ENCODE measurements around the gene HCFC1. TPM values are rescaled to one million over a fixed set of nuclear protein-coding genes. Genes with fewer than 3 reads are reported as not detected.

HCFC1 gene
- total and polyA plus RNA-seq, 9 of the 15 experiments (the other 6 are each of a cell fraction or from before 2014, with no cell fraction given): 2.8 to 133 (median 17.1) TPM

DNA sequence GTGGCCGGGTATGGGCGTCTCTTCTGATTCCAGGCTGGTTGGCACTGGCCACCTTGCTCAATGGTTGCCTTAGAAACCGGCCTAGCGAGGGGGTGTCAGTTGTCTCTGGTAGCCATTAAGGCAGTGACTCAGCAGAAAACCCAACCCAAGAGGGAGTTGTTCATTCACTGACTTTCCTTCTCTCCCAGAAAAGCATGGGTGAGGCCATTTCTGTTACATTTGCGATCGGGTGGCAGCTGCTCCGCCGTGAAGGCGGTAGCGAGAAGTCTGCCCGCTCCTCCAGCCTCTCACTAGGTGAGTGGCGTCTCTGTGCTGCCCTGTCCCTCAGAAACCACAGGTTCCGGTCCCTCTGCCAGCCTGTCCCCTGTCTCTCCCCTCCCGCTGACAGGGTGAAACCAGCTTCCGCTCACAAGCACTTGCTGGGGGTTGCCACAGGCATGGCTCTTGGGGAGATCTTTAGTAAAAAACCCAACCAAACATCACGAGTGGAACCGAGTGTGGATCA, 30.6 kb upstream of the HCFC1 start (continued):
- TF ChIP-seq PBX2 (CRISPR knock-in tag; IDR thresholded peaks at IDR 0.05; ENCODE audit: low read depth) (no peak), PBX2 (tag; conservative IDR thresholded peaks at IDR 0.05; ENCODE audit: low read depth) (peak; percentile 66; the same call in 1 of the 2 replicates), NCOA4 (IDR thresholded peaks at IDR 0.05; ENCODE audit: partially characterized antibody) (no peak), ZNF12 (CRISPR knock-in tag; IDR thresholded peaks at IDR 0.05) (no peak), CBX8 (IDR thresholded peaks at IDR 0.05; ENCODE audit: borderline replicate concordance, extremely low read depth, low read depth, low read length, poor library complexity, severe bottlenecking) (no peak), RBM15 (IDR thresholded peaks at IDR 0.05; ENCODE audit: insufficient read depth, low read length) (no peak), RFX5 (IDR thresholded peaks at IDR 0.05; ENCODE audit: low read depth, low read length) (no peak), NFIC (IDR thresholded peaks at IDR 0.05) (no peak), EZH2 (IDR thresholded peaks at IDR 0.05; ENCODE audit: borderline replicate concordance, low read depth, low read length) (no peak), ZNF347 (CRISPR knock-in tag; IDR thresholded peaks at IDR 0.05; ENCODE audit: low read depth) (no peak), POU5F1 (IDR thresholded peaks at IDR 0.05; ENCODE audit: borderline replicate concordance, low read depth, low read length, partially characterized antibody) (no peak), NCOA1 (IDR thresholded peaks at IDR 0.05; ENCODE audit: low read depth) (no peak), SMAD4 (CRISPR knock-in tag; conservative IDR thresholded peaks at IDR 0.05) (peak; percentile 97), GABPA (tag; conservative IDR thresholded peaks at IDR 0.05; ENCODE audit: low read depth) (peak; percentile 69; the same call in 1 of the 2 replicates), FOS (IDR thresholded peaks at IDR 0.05; ENCODE audit: extremely low read depth, insufficient read length) (no peak), EWSR1 (IDR thresholded peaks at IDR 0.05; ENCODE audit: borderline replicate concordance, low read depth, partially characterized antibody) (no peak), POLR2AphosphoS2 (IDR thresholded peaks at IDR 0.05; ENCODE audit: low read length) (no peak), NCOA6 (IDR thresholded peaks at IDR 0.05) (no peak), NR2C2 (CRISPR knock-in tag; IDR thresholded peaks at IDR 0.05) (no peak), NR2C2 (tag; IDR thresholded peaks at IDR 0.05) (peak; percentile 70), NRF1 (conservative IDR thresholded peaks at IDR 0.05 in 1 of 2, IDR thresholded peaks at IDR 0.05 in 1 of 2) (no peak), MBD1 (CRISPR knock-in tag; IDR thresholded peaks at IDR 0.05) (no peak), ZZZ3 (IDR thresholded peaks at IDR 0.05) (no peak), SNIP1 (IDR thresholded peaks at IDR 0.05; ENCODE audit: low read depth) (no peak)
- TF ChIP-seq, protein P1, sequence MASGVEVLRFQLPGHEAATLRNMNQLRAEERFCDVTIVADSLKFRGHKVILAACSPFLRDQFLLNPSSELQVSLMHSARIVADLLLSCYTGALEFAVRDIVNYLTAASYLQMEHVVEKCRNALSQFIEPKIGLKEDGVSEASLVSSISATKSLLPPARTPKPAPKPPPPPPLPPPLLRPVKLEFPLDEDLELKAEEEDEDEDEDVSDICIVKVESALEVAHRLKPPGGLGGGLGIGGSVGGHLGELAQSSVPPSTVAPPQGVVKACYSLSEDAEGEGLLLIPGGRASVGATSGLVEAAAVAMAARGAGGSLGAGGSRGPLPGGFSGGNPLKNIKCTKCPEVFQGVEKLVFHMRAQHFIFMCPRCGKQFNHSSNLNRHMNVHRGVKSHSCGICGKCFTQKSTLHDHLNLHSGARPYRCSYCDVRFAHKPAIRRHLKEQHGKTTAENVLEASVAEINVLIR (CRISPR knock-in tag; IDR thresholded peaks at IDR 0.05): peak; percentile 62; the same call in 1 of the 2 replicates
